Endothelial cell of umbilical vein (primary cell): Measurements from ENCODE around the gene NPPA. TPM values are rescaled to one million over a fixed set of nuclear protein-coding genes. Genes with fewer than 3 reads are reported as not detected.

Source experiments
- BruUV-seq: library from RNA; stranded (reverse); fragments of 400-500 nt; replicated peaks from 2 replicates; lab custom pipeline; 2021; lab: Mats Ljungman, UMichigan
- CTCF ChIA-PET: fragments of 300-600, 350-600 bp; sonication (Branson Sonifier 250); formaldehyde crosslinking; loops from one replicate; lab custom pipeline; 2021; ENCODE audit warnings: antibody characterized with exemption, inconsistent platforms; lab: Charles Lee
- POLR2A ChIA-PET: fragments of 300-600, 350-600 bp; sonication (Branson Sonifier 250); formaldehyde crosslinking; loops from one replicate; lab custom pipeline; 2021; ENCODE audit warnings: antibody characterized with exemption, inconsistent platforms; lab: Charles Lee
- DNase-seq: peaks from one replicate; pipeline ENCODE4 v3.0.0-alpha.2; 2011; ENCODE audit warnings: low read depth, low spot score
- FAIRE-seq: peaks from 2 replicates; lab custom pipeline; 2011; peaks lifted over from hg19 to GRCh38; lab: Jason Lieb, UNC
- H2AFZ ChIP-seq: 2 replicates; pipeline ENCODE4 v1.6.0; 2012; ENCODE audit warnings: low read depth, low read length, control low read depth, inconsistent platforms
- H3K27ac ChIP-seq: 2 replicates; pipeline ENCODE4 v1.5.1; 2011; ENCODE audit warnings: low read depth, mild to moderate bottlenecking, control low read depth, low read length, moderate library complexity; ENCODE audit not compliant: insufficient read depth
- H3K27me3 ChIP-seq, 2 experiments: 2 replicates each; pipeline versions ENCODE4 v1.6.0 to v1.6.1; 2011; ENCODE audit warnings: low read length in 2 of 2, mixed read lengths in 1 of 2; ENCODE audit not compliant: control insufficient read depth in 2 of 2, insufficient read depth in 2 of 2
- H3K36me3 ChIP-seq, 2 experiments: 2 replicates in 1 of 2; 3 replicates in 1 of 2; pipeline ENCODE4 v1.5.1; 2011; ENCODE audit warnings: low read length in 2 of 2, mild to moderate bottlenecking in 1 of 2, moderate library complexity in 1 of 2; ENCODE audit not compliant: control insufficient read depth in 2 of 2, insufficient read depth in 2 of 2; ENCODE audit errors: extremely low read depth in 1 of 2
- H3K4me1 ChIP-seq: 3 replicates; pipeline ENCODE4 v1.5.1; 2011; ENCODE audit warnings: mild to moderate bottlenecking, low read length; ENCODE audit not compliant: control insufficient read depth, insufficient read depth; ENCODE audit errors: extremely low read depth
- H3K4me2 ChIP-seq: 2 replicates; pipeline ENCODE4 v1.6.1; 2011; ENCODE audit warnings: low read length, control low read depth, mixed read lengths; ENCODE audit not compliant: insufficient read depth
- H3K4me3 ChIP-seq, 3 experiments: fragments of 200-600 bp in 1 of 3; sonication (generic), shearing (Covaris generic) in 1 of 3; replicated peaks in 1 of 3; 2 replicates each; pipeline ENCODE4 v1.5.1; 2011 to 2016; ENCODE audit warnings: control low read depth in 3 of 3, low read length in 3 of 3, mild to moderate bottlenecking in 2 of 3, inconsistent platforms in 1 of 3, low read depth in 1 of 3, moderate library complexity in 1 of 3; ENCODE audit not compliant: insufficient read depth in 1 of 3
- H3K79me2 ChIP-seq: 2 replicates; pipeline ENCODE4 v1.6.0; 2012; ENCODE audit warnings: low read length, inconsistent platforms; ENCODE audit not compliant: control insufficient read depth, insufficient read depth
- H3K9ac ChIP-seq: replicated peaks from 2 replicates; pipeline ENCODE3; 2011; ENCODE audit warnings: low read length, control low read depth; ENCODE audit not compliant: insufficient read depth; ENCODE audit errors: extremely low read depth
- H3K9me1 ChIP-seq: replicated peaks from 3 replicates; pipeline ENCODE4 v1.6.0; 2011; ENCODE audit warnings: mild to moderate bottlenecking, low read length; ENCODE audit not compliant: control insufficient read depth, insufficient read depth; ENCODE audit errors: extremely low read depth
- H3K9me3 ChIP-seq: replicated peaks from 2 replicates; pipeline ENCODE4 v1.5.1; 2012; ENCODE audit warnings: low read length, inconsistent platforms; ENCODE audit not compliant: control insufficient read depth, insufficient read depth
- H4K20me1 ChIP-seq: replicated peaks from 2 replicates; pipeline ENCODE3; 2011; ENCODE audit warnings: mild to moderate bottlenecking, low read length; ENCODE audit not compliant: control insufficient read depth, insufficient read depth; ENCODE audit errors: extremely low read depth
- EZH2 ChIP-seq: IDR thresholded peaks from 2 replicates; pipeline ENCODE4 v1.6.1; 2012; ENCODE audit warnings: borderline replicate concordance, low read depth, mild to moderate bottlenecking, moderate library complexity, low read length, inconsistent platforms; ENCODE audit not compliant: severe bottlenecking
- FOS ChIP-seq: IDR thresholded peaks from 2 replicates; pipeline ENCODE4 v1.6.1; 2011; ENCODE audit warnings: mild to moderate bottlenecking, low read length, moderate library complexity, borderline replicate concordance; ENCODE audit not compliant: insufficient read depth
- GATA2 ChIP-seq: IDR thresholded peaks from 2 replicates; pipeline ENCODE4 v1.7.0; 2011; ENCODE audit warnings: low read depth, mild to moderate bottlenecking, moderate library complexity, mixed read lengths, low read length; ENCODE audit not compliant: insufficient read length, insufficient read depth
- JUN ChIP-seq: IDR thresholded peaks from 2 replicates; pipeline ENCODE4 v1.6.1; 2011; ENCODE audit warnings: borderline replicate concordance, low read depth; ENCODE audit not compliant: insufficient read length, insufficient read depth
- MYC ChIP-seq: IDR thresholded peaks from one replicate; pipeline ENCODE4 v1.6.1; 2011; ENCODE audit warnings: mild to moderate bottlenecking, low read depth, low read length
- POLR2A ChIP-seq: IDR thresholded peaks from 2 replicates; pipeline ENCODE4 v1.6.1; 2012; ENCODE audit warnings: low read depth, mild to moderate bottlenecking, control low read depth, low read length
- POLR2AphosphoS5 ChIP-seq: IDR thresholded peaks from 2 replicates; pipeline ENCODE4 v1.6.1; 2012; ENCODE audit warnings: low read depth, mild to moderate bottlenecking, control low read depth, low read length, moderate library complexity; ENCODE audit not compliant: insufficient read depth
- dilution Hi-C: fragments of 300-500 bp; cut with MboI; formaldehyde crosslinking; loops from one replicate; pipeline ENCODE4 v1.15.0; 2019; ENCODE audit warnings: low sequenced_read_pairs; ENCODE audit not compliant: extremely low pct_ligation_motif_present
- intact Hi-C: fragments of 100-400 bp; cut with micrococcal nuclease; formaldehyde crosslinking; loops from one replicate; pipeline ENCODE4 v1.10.0; 2022
- polyA plus RNA-seq, 4 experiments: library from polyadenylated mRNA; depleted of rRNA in 3 of 4; stranded (reverse) in 3 of 4; unstranded in 1 of 4; fragments of >200 nt; gene quantifications; 2 replicates each; pipeline versions ENCODE4 v1.2.1 to v1.2.3, GENCODE V29; 2011 to 2012; ENCODE audit warnings: missing spikeins in 1 of 4
- total RNA-seq: library from RNA; stranded (reverse); gene quantifications from 2 replicates; pipeline ENCODE4 v1.2.3, GENCODE V29; 2021
- TF ChIP-seq, protein P1 (sequence below), 2 donors: IDR thresholded peaks; 1 replicate in 1 of 2; 2 replicates in 1 of 2; pipeline ENCODE4 v1.5.1; 2011; ENCODE audit warnings: low read length in 2 of 2, mild to moderate bottlenecking in 2 of 2, moderate library complexity in 2 of 2, control low read depth in 1 of 2, inconsistent platforms in 1 of 2, low read depth in 1 of 2; ENCODE audit not compliant: insufficient read depth in 1 of 2; ENCODE audit errors: extremely low read depth in 1 of 2
- TF ChIP-seq, protein P2 (sequence below): IDR thresholded peaks from 2 replicates; pipeline ENCODE4 v1.6.1; 2011; ENCODE audit not compliant: insufficient read depth, insufficient read length

NPPA gene
- total and polyA plus RNA-seq, 2 donors (not counting 3 experiments of a cell fraction or from before 2014, with no cell fraction given): not detected

DNA sequence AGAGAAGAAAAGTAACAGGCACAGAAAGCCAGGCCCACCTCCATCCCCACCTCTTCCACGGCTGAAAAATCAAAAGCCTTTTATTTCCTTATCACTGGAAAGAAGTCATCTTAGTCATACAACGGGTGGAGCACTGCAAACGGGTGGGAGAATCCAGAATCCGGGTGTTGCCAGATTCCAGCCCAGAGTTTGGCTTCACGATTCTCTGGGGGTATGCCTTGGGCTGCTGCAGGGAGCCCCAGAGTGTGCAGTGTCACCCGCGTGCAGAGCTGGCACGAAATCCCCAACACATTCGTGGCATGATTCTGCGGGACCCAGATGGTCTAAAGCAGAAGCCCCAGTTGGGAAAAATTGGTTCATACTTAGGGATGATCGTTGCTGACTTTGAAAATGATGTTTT, 2.6 kb upstream of the NPPA start:
- ChIA-PET POLR2A (no interaction called here), CTCF (no interaction called here)
- Histone ChIP-seq H3K9ac (no peak overlapping the region), H3K27me3 (no peaks in the 10 kb centered on the region), H3K4me1 (no peaks in the 10 kb centered on the region), H4K20me1 (no peaks in the 10 kb centered on the region), H3K4me3 (no peak overlapping the region), H3K9me3 (no peaks in the 10 kb centered on the region), H2AFZ (no peak overlapping the region), H3K36me3 (peaks cover 0 to 9% of the 10 kb centered on the region in 2 experiments), H3K9me1 (no peaks in the 10 kb centered on the region), H3K79me2 (no peaks in the 10 kb centered on the region), H3K27ac (no peak overlapping the region), H3K4me2 (no peak overlapping the region)
- BruUV-seq: no TSS peak
- DNase-seq: no peak
- TF ChIP-seq MYC: no peak
- FAIRE-seq: no peak
- dilution Hi-C loops (no loop called here), intact Hi-C loops (no loop called here)

DNA sequence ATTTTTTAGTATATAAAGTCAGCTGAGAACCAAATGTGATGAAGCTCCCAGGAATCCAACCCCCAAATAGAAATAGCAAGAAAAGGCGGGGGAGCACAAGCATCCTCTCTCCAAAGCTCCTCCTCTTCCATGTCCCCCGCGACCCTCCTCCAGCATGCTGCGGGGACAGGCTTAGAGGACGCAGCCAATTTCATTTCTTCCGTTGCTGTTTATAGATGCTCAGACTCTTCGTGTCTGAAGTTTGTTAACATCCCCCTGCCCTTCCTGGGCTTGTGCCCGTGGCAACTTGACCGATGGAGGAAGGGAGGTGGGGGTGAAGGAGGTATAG, 754 bp upstream of the NPPA start:
- POLR2A ChIA-PET: no interaction called here

More for the DNA sequence above, 754 bp upstream of the NPPA start:
- H3K4me2 ChIP-seq: no peak overlapping the region
- no peaks in the 10 kb centered on the region for H3K9me1 ChIP-seq
- no TSS peak for BruUV-seq
- no peaks in the 10 kb centered on the region for H3K4me1 ChIP-seq
- no peaks in the 10 kb centered on the region for H3K27me3 ChIP-seq
- intact Hi-C loops (no loop called here), dilution Hi-C loops (no loop called here)
- H3K79me2 ChIP-seq: no peaks in the 10 kb centered on the region
- no peaks in the 10 kb centered on the region for H4K20me1 ChIP-seq
- no peak overlapping the region for H3K4me3 ChIP-seq
- no peak overlapping the region for H2AFZ ChIP-seq
- H3K9ac ChIP-seq: no peak overlapping the region
- peaks cover 0 to 22% of the 10 kb centered on the region in 2 experiments for H3K36me3 ChIP-seq
- TF ChIP-seq MYC (no peak), JUN (no peak), POLR2A (no peak), FOS (no peak), POLR2AphosphoS5 (no peak), EZH2 (no peak), GATA2 (no peak)
- TF ChIP-seq, protein P1, sequence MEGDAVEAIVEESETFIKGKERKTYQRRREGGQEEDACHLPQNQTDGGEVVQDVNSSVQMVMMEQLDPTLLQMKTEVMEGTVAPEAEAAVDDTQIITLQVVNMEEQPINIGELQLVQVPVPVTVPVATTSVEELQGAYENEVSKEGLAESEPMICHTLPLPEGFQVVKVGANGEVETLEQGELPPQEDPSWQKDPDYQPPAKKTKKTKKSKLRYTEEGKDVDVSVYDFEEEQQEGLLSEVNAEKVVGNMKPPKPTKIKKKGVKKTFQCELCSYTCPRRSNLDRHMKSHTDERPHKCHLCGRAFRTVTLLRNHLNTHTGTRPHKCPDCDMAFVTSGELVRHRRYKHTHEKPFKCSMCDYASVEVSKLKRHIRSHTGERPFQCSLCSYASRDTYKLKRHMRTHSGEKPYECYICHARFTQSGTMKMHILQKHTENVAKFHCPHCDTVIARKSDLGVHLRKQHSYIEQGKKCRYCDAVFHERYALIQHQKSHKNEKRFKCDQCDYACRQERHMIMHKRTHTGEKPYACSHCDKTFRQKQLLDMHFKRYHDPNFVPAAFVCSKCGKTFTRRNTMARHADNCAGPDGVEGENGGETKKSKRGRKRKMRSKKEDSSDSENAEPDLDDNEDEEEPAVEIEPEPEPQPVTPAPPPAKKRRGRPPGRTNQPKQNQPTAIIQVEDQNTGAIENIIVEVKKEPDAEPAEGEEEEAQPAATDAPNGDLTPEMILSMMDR (IDR thresholded peaks at IDR 0.05; ENCODE audit: extremely low read depth in 1 of 2, insufficient read depth in 1 of 2, low read depth in 1 of 2, low read length in 2 of 2): no peak
- TF ChIP-seq, protein P2, sequence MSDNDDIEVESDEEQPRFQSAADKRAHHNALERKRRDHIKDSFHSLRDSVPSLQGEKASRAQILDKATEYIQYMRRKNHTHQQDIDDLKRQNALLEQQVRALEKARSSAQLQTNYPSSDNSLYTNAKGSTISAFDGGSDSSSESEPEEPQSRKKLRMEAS: no peak
- DNase-seq: no peak
- H3K9me3 ChIP-seq: no peaks in the 10 kb centered on the region
- CTCF ChIA-PET: interaction anchor here (1.1 to 1.5 kb wide), 3 partner anchors 10 to 11 kb away, joined by 4 to 5 read pairs (median 5); partner anchors contain the start of gene NPPB
- H3K27ac ChIP-seq: no peak overlapping the region
- FAIRE-seq: no peak
